DOHH2 (cell line): Measurements from ENCODE around the gene ATP6V0A4.

Experiments
- H3F3A ChIP-seq: fragments of 200-600 bp; sonication (generic), shearing (Covaris generic); 2 replicates; pipeline ENCODE4 v1.6.0; 2016; ENCODE audit warnings: antibody characterized with exemption, mild to moderate bottlenecking; ENCODE audit not compliant: control insufficient read depth, insufficient read depth
- H3K27ac ChIP-seq: fragments of 200-600 bp; sonication (generic); 2 replicates; pipeline ENCODE4 v1.5.1; 2014; ENCODE audit warnings: low read depth, mild to moderate bottlenecking, low read length, moderate library complexity
- H3K27me3 ChIP-seq: fragments of 200-600 bp; sonication (generic); 2 replicates; pipeline ENCODE4 v1.6.1; 2014; ENCODE audit warnings: mild to moderate bottlenecking, low read length, mixed read lengths; ENCODE audit not compliant: control insufficient read depth
- H3K36me3 ChIP-seq: fragments of 200-600 bp; sonication (generic); 2 replicates; pipeline ENCODE4 v1.6.1; 2014; ENCODE audit warnings: mild to moderate bottlenecking, low read length, moderate library complexity, mixed read lengths; ENCODE audit not compliant: control insufficient read depth
- H3K4me1 ChIP-seq: fragments of 200-600 bp; sonication (generic); 2 replicates; pipeline ENCODE4 v1.6.1; 2014; ENCODE audit warnings: mild to moderate bottlenecking, low read length, mixed read lengths; ENCODE audit not compliant: control insufficient read depth
- H3K4me2 ChIP-seq: fragments of 200-600 bp; sonication (generic); 2 replicates; pipeline ENCODE4 v1.6.0; 2014; ENCODE audit warnings: mild to moderate bottlenecking, low read length, moderate library complexity
- H3K4me3 ChIP-seq: fragments of 200-600 bp; sonication (generic); 2 replicates; pipeline ENCODE4 v1.5.1; 2014; ENCODE audit warnings: mild to moderate bottlenecking, low read length, mixed read lengths
- H3K79me2 ChIP-seq: fragments of 200-600 bp; sonication (generic); 2 replicates; pipeline ENCODE4 v1.6.1; 2014; ENCODE audit warnings: mild to moderate bottlenecking, low read length, mixed read lengths; ENCODE audit not compliant: control insufficient read depth
- H3K9me2 ChIP-seq: fragments of 200-600 bp; sonication (generic); replicated peaks from 2 replicates; pipeline ENCODE4 v1.6.1; 2014; ENCODE audit warnings: mild to moderate bottlenecking, low read length, mixed read lengths; ENCODE audit not compliant: control insufficient read depth
- H3K9me3 ChIP-seq: fragments of 200-600 bp; sonication (generic); 2 replicates; pipeline ENCODE4 v1.6.1; 2014; ENCODE audit warnings: antibody characterized with exemption, low read length, mixed read lengths; ENCODE audit not compliant: control insufficient read depth, insufficient read depth
- H4K20me1 ChIP-seq: fragments of 200-600 bp; sonication (generic); 2 replicates; pipeline ENCODE4 v1.6.0; 2014; ENCODE audit warnings: low read depth, mild to moderate bottlenecking, antibody characterized with exemption, low read length, moderate library complexity; ENCODE audit not compliant: control insufficient read depth, insufficient read depth
- EZH2phosphoT487 ChIP-seq: fragments of 200-600 bp; sonication (generic); IDR thresholded peaks from 2 replicates; pipeline ENCODE4 v1.6.1; 2017; ENCODE audit warnings: borderline replicate concordance, mild to moderate bottlenecking, antibody characterized with exemption, low read length, moderate library complexity, mixed read lengths
- TF ChIP-seq, protein P1 (sequence below): fragments of 200-600 bp; sonication (generic); IDR thresholded peaks from one replicate; pipeline ENCODE4 v1.5.1; 2014; ENCODE audit warnings: antibody characterized with exemption, mild to moderate bottlenecking, low read depth, low read length; ENCODE audit not compliant: poor library complexity, severe bottlenecking

ATP6V0A4 gene

DNA sequence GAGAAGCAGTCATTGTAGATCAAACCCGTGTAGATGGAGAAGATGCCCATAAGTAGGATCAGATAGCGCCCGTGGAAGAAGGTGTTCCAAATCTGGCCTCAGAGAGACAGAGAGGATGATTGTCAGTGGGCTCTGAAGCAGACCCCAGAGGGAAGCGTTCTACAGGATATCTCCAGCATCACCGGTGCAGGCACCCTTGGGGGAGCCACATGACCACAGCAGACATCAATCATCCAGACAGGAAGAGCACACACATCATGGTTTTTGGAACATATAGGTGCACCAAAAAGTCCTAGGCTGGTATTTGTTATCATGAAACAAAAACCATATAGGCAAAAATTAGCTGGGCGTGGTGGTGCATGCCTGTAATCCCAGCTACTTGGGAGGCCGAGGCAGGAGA lies 52.8 kb downstream of the ATP6V0A4 start:
- Histone ChIP-seq H3K4me1 (no peaks in the 10 kb centered on the region), H3K9me3 (no peaks in the 10 kb centered on the region), H3K4me3 (no peak overlapping the region), H3K4me2 (no peak overlapping the region), H3K9me2 (no peaks in the 10 kb centered on the region), H3K36me3 (no peaks in the 10 kb centered on the region), H3F3A (no peaks in the 10 kb centered on the region), H3K27ac (no peak overlapping the region), H4K20me1 (no peaks in the 10 kb centered on the region), H3K27me3 (no peaks in the 10 kb centered on the region), H3K79me2 (no peaks in the 10 kb centered on the region)
- TF ChIP-seq EZH2phosphoT487: no peak
- TF ChIP-seq, protein P1, sequence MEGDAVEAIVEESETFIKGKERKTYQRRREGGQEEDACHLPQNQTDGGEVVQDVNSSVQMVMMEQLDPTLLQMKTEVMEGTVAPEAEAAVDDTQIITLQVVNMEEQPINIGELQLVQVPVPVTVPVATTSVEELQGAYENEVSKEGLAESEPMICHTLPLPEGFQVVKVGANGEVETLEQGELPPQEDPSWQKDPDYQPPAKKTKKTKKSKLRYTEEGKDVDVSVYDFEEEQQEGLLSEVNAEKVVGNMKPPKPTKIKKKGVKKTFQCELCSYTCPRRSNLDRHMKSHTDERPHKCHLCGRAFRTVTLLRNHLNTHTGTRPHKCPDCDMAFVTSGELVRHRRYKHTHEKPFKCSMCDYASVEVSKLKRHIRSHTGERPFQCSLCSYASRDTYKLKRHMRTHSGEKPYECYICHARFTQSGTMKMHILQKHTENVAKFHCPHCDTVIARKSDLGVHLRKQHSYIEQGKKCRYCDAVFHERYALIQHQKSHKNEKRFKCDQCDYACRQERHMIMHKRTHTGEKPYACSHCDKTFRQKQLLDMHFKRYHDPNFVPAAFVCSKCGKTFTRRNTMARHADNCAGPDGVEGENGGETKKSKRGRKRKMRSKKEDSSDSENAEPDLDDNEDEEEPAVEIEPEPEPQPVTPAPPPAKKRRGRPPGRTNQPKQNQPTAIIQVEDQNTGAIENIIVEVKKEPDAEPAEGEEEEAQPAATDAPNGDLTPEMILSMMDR: no peak

DNA sequence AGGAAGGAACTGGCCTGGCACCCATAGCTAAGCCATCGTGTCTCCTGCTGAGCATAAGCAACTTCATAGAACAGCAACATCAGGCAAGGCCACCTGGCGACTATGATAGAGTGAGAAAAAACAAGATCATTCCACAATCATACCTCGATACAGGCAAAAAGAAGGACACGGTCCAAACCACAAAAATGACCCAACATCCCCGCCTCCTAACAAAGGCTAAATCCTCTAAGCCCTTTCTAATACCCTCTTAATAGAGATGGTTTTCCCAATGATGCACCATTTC lies 56.6 kb downstream of the ATP6V0A4 start:
- H3K27ac ChIP-seq: no peak overlapping the region
- no peak overlapping the region for H3K4me2 ChIP-seq
- no peaks in the 10 kb centered on the region for H3K79me2 ChIP-seq
- no peaks in the 10 kb centered on the region for H3K4me1 ChIP-seq
- H3K4me3 ChIP-seq: no peak overlapping the region
- H4K20me1 ChIP-seq: no peaks in the 10 kb centered on the region
- no peaks in the 10 kb centered on the region for H3K36me3 ChIP-seq
- H3K27me3 ChIP-seq: no peaks in the 10 kb centered on the region
- no peaks in the 10 kb centered on the region for H3K9me2 ChIP-seq
- H3F3A ChIP-seq: no peaks in the 10 kb centered on the region
- H3K9me3 ChIP-seq: no peaks in the 10 kb centered on the region
- TF ChIP-seq EZH2phosphoT487: no peak
- TF ChIP-seq, protein P1: no peak

DNA sequence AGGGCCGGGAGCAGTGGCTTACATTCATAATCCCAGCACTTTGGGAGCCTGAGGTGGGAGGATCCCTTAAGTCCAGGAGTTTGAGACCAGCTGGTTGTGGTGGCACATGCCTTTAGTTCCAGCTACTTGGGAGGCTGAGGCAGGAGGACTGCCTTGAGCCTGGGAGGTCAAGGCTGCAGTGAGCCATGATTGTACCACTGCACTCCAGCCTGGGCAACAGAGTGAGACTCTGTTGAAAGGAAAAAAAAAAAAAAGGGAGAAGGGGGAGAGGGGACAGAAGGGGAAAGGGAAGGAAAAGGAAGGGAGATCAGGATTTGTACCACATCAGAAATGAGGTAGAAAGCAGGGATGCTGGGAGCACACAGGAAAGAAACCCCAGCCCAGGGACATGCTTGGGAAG lies 58.1 kb downstream of the ATP6V0A4 start:
- no peaks in the 10 kb centered on the region for H3K36me3 ChIP-seq
- H3F3A ChIP-seq: no peaks in the 10 kb centered on the region
- H3K4me3 ChIP-seq: no peak overlapping the region
- H3K9me3 ChIP-seq: no peaks in the 10 kb centered on the region
- TF ChIP-seq, protein P1: no peak
- TF ChIP-seq EZH2phosphoT487: no peak
- no peaks in the 10 kb centered on the region for H3K4me1 ChIP-seq
- H3K27ac ChIP-seq: no peak overlapping the region
- no peak overlapping the region for H3K4me2 ChIP-seq
- no peaks in the 10 kb centered on the region for H3K9me2 ChIP-seq
- no peaks in the 10 kb centered on the region for H4K20me1 ChIP-seq
- no peaks in the 10 kb centered on the region for H3K27me3 ChIP-seq
- no peaks in the 10 kb centered on the region for H3K79me2 ChIP-seq
